Liver (tissue), 9 donors: ENCODE results near the gene FZR1. TPM values are rescaled to one million over a fixed set of nuclear protein-coding genes. Genes with fewer than 3 reads are reported as not detected.

Source experiments
- DNase-seq: peaks from one replicate; pipeline ENCODE4 v3.0.0-alpha.2; 2017; ENCODE audit warnings: low spot score
- H3K27ac ChIP-seq, 2 donors: one replicate each; pipeline ENCODE4 v1.7.0; 2013; ENCODE audit warnings: inconsistent platforms in 2 of 2, low read length in 2 of 2, control low read depth in 1 of 2, low read depth in 1 of 2, mild to moderate bottlenecking in 1 of 2
- H3K27me3 ChIP-seq, 4 donors: one replicate each; pipeline versions ENCODE4 v1.6.1 to v1.7.0; 2013; ENCODE audit warnings: low read length in 3 of 4, inconsistent platforms in 1 of 4, mild to moderate bottlenecking in 1 of 4, moderate library complexity in 1 of 4; ENCODE audit not compliant: control insufficient read depth in 4 of 4, insufficient read depth in 4 of 4
- H3K36me3 ChIP-seq, 4 donors: one replicate each; pipeline versions ENCODE4 v1.6.1 to v1.7.0; 2013; ENCODE audit warnings: low read length in 3 of 4, mild to moderate bottlenecking in 3 of 4, low read depth in 1 of 4, moderate library complexity in 1 of 4; ENCODE audit not compliant: control insufficient read depth in 4 of 4, insufficient read depth in 3 of 4
- H3K4me1 ChIP-seq, 4 donors: one replicate each; pipeline versions ENCODE4 v1.6.1 to v1.7.0; 2013; ENCODE audit warnings: low read length in 3 of 4, mild to moderate bottlenecking in 3 of 4, moderate library complexity in 1 of 4; ENCODE audit not compliant: control insufficient read depth in 4 of 4, insufficient read depth in 4 of 4
- H3K4me3 ChIP-seq, 3 donors: one replicate each; pipeline versions ENCODE4 v1.6.1 to v1.7.0; 2013; ENCODE audit warnings: low read length in 3 of 3, control low read depth in 1 of 3, low read depth in 1 of 3, mild to moderate bottlenecking in 1 of 3
- H3K9ac ChIP-seq, 2 donors: one replicate each; pipeline ENCODE4 v1.7.0; 2013; ENCODE audit warnings: low read length in 2 of 2, mild to moderate bottlenecking in 2 of 2, moderate library complexity in 2 of 2, control low read depth in 1 of 2, low read depth in 1 of 2
- H3K9me3 ChIP-seq, 4 donors: one replicate each; pipeline versions ENCODE4 v1.6.1 to v1.7.0; 2013; ENCODE audit warnings: low read length in 3 of 4; ENCODE audit not compliant: control insufficient read depth in 4 of 4
- EGR1 ChIP-seq, 2 donors: IDR thresholded peaks; 2 replicates each; pipeline ENCODE4 v1.6.1; 2016 to 2018; ENCODE audit warnings: antibody characterized with exemption in 2 of 2, low read depth in 2 of 2
- GABPA ChIP-seq, 2 donors: IDR thresholded peaks in 1 of 2; conservative IDR thresholded peaks in 1 of 2; 2 replicates each; pipeline ENCODE4 v1.6.1; 2016; ENCODE audit warnings: antibody characterized with exemption in 2 of 2, mild to moderate bottlenecking in 1 of 2, moderate library complexity in 1 of 2
- HNF4A ChIP-seq, 2 donors: conservative IDR thresholded peaks; 2 replicates each; pipeline ENCODE4 v1.6.1; 2016; ENCODE audit warnings: antibody characterized with exemption in 2 of 2, mild to moderate bottlenecking in 2 of 2
- HNF4G ChIP-seq: IDR thresholded peaks from 2 replicates; pipeline ENCODE4 v1.6.1; 2016; ENCODE audit warnings: antibody characterized with exemption
- JUND ChIP-seq, 2 donors: IDR thresholded peaks; 2 replicates each; pipeline ENCODE4 v1.6.1; 2016; ENCODE audit warnings: antibody characterized with exemption in 2 of 2
- NR2F2 ChIP-seq: IDR thresholded peaks from 2 replicates; pipeline ENCODE4 v1.6.1; 2016; ENCODE audit warnings: antibody characterized with exemption
- RXRA ChIP-seq, 2 donors: IDR thresholded peaks; 2 replicates each; pipeline ENCODE4 v1.6.1; 2017 to 2018; ENCODE audit warnings: antibody characterized with exemption in 2 of 2, mild to moderate bottlenecking in 1 of 2
- YY1 ChIP-seq: IDR thresholded peaks from 2 replicates; pipeline ENCODE4 v1.6.1; 2016; ENCODE audit warnings: antibody characterized with exemption, mild to moderate bottlenecking
- WGBS: extraction: QIAGEN DNeasy Blood & Tissue Kit; methylation state at CpG from one replicate; pipeline ENCODE4 v1.1.7; 2013; 5-methylcytosine and 5-hydroxymethylcytosine counted together
- polyA plus RNA-seq, 2 donors: library from polyadenylated mRNA; stranded (reverse) in 1 of 2; unstranded in 1 of 2; fragments of 200-250 nt in 1 of 2; fragments of >200 nt in 1 of 2; fragmentation: Nextera tagmentation in 1 of 2; extraction: Ambion mirVana in 1 of 2; gene quantifications; one replicate each; pipeline versions ENCODE4 v1.2.1 to v1.2.3, GENCODE V29; 2013 to 2015
- total RNA-seq, 2 donors: library from RNA; depleted of rRNA; stranded (reverse); fragments of >200 nt; gene quantifications; one replicate each; pipeline ENCODE4 v1.2.3, GENCODE V29; 2014
- TF ChIP-seq, protein P1 (sequence below): IDR thresholded peaks from 2 replicates; pipeline ENCODE4 v1.6.1; 2016; ENCODE audit warnings: antibody characterized with exemption
- TF ChIP-seq, protein P2 (sequence below): IDR thresholded peaks from 2 replicates; pipeline ENCODE4 v1.6.1; 2016; ENCODE audit warnings: antibody characterized with exemption, mild to moderate bottlenecking
- TF ChIP-seq, protein P3 (sequence below): IDR thresholded peaks from 2 replicates; pipeline ENCODE4 v1.6.1; 2016; ENCODE audit warnings: antibody characterized with exemption
- TF ChIP-seq, protein P4 (sequence below): fragments of 150-350 bp; IDR thresholded peaks from 2 replicates; pipeline ENCODE4 v1.5.1; 2017; ENCODE audit warnings: improper control_type of control experiment, low read depth, low read length; ENCODE audit not compliant: missing input control
- TF ChIP-seq, protein P5 (sequence below): IDR thresholded peaks from 2 replicates; pipeline ENCODE4 v1.6.1; 2016; ENCODE audit warnings: antibody characterized with exemption
- donor health status: healthy.
- donor health status: healthy.
- donor health status: healthy.
- donor health status: healthy.
- donor health status: healthy.

FZR1 gene
- total and polyA plus RNA-seq, 4 donors = 17.0 to 27.3 (median 20.3) TPM

DNA sequence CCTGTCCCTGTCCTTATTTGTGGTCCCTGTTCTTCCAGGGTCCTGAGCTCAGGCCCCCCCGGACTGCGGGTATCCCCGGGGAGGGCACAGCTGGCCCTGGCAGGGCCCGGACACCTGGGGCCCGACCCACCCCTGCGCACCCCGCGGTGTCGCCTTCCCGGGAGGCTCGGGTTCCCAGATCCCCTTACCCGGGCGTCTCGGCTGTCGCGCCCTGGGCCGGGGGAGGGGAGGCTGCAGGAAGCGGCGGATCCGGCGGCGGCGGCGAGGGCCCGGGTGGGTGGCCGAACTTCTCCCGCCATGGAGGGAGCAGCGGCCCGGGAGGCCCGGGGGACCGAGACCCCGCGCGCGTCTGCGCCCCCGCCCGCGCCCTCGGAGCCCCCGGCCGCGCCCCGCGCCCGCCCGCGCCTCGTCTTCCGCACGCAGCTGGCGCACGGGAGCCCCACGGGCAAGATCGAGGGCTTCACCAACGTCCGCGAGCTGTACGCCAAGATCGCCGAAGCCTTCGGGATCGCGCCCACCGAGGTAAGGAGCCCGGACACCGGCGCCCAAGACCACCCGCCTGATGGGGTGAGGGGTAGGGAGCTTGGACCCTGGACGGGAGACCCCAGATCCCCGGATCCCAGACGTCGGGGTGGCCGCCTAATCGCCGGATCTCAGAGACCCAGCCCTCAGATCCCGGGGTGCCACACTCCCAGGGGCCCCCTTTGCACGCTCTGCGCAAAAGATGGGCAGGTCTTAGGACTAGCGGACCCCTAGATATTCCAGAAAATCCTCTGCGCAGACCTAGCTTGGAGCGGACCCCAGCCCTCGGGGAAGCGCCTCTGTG, 79.4 kb downstream of the FZR1 start, which contains the start of gene GIPC3:
TSS of gene GIPC3 (plus strand) at position 178 of the 826 bp plus-strand sequence. CDS start at position 298, 120 bp downstream.
- H3K9ac ChIP-seq = no peak within 1 kb of the TSS
- TF ChIP-seq, protein P1, sequence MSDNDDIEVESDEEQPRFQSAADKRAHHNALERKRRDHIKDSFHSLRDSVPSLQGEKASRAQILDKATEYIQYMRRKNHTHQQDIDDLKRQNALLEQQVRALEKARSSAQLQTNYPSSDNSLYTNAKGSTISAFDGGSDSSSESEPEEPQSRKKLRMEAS = no peak
- TF ChIP-seq NR2F2 (no peak), RXRA (IDR thresholded peaks at IDR 0.05) (no peak), JUND (IDR thresholded peaks at IDR 0.05) (no peak), HNF4G (no peak), HNF4A (conservative IDR thresholded peaks at IDR 0.05) (no peak), YY1 (no peak), EGR1 (IDR thresholded peaks at IDR 0.05; ENCODE audit: low read depth in 2 of 2) (no peak), GABPA (IDR thresholded peaks at IDR 0.05 in 1 of 2, conservative IDR thresholded peaks at IDR 0.05 in 1 of 2) (no peak)
- TF ChIP-seq, protein P2, sequence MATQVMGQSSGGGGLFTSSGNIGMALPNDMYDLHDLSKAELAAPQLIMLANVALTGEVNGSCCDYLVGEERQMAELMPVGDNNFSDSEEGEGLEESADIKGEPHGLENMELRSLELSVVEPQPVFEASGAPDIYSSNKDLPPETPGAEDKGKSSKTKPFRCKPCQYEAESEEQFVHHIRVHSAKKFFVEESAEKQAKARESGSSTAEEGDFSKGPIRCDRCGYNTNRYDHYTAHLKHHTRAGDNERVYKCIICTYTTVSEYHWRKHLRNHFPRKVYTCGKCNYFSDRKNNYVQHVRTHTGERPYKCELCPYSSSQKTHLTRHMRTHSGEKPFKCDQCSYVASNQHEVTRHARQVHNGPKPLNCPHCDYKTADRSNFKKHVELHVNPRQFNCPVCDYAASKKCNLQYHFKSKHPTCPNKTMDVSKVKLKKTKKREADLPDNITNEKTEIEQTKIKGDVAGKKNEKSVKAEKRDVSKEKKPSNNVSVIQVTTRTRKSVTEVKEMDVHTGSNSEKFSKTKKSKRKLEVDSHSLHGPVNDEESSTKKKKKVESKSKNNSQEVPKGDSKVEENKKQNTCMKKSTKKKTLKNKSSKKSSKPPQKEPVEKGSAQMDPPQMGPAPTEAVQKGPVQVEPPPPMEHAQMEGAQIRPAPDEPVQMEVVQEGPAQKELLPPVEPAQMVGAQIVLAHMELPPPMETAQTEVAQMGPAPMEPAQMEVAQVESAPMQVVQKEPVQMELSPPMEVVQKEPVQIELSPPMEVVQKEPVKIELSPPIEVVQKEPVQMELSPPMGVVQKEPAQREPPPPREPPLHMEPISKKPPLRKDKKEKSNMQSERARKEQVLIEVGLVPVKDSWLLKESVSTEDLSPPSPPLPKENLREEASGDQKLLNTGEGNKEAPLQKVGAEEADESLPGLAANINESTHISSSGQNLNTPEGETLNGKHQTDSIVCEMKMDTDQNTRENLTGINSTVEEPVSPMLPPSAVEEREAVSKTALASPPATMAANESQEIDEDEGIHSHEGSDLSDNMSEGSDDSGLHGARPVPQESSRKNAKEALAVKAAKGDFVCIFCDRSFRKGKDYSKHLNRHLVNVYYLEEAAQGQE = no peak
- TF ChIP-seq, protein P3, sequence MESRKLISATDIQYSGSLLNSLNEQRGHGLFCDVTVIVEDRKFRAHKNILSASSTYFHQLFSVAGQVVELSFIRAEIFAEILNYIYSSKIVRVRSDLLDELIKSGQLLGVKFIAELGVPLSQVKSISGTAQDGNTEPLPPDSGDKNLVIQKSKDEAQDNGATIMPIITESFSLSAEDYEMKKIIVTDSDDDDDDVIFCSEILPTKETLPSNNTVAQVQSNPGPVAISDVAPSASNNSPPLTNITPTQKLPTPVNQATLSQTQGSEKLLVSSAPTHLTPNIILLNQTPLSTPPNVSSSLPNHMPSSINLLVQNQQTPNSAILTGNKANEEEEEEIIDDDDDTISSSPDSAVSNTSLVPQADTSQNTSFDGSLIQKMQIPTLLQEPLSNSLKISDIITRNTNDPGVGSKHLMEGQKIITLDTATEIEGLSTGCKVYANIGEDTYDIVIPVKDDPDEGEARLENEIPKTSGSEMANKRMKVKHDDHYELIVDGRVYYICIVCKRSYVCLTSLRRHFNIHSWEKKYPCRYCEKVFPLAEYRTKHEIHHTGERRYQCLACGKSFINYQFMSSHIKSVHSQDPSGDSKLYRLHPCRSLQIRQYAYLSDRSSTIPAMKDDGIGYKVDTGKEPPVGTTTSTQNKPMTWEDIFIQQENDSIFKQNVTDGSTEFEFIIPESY = no peak
- TF ChIP-seq, protein P4, sequence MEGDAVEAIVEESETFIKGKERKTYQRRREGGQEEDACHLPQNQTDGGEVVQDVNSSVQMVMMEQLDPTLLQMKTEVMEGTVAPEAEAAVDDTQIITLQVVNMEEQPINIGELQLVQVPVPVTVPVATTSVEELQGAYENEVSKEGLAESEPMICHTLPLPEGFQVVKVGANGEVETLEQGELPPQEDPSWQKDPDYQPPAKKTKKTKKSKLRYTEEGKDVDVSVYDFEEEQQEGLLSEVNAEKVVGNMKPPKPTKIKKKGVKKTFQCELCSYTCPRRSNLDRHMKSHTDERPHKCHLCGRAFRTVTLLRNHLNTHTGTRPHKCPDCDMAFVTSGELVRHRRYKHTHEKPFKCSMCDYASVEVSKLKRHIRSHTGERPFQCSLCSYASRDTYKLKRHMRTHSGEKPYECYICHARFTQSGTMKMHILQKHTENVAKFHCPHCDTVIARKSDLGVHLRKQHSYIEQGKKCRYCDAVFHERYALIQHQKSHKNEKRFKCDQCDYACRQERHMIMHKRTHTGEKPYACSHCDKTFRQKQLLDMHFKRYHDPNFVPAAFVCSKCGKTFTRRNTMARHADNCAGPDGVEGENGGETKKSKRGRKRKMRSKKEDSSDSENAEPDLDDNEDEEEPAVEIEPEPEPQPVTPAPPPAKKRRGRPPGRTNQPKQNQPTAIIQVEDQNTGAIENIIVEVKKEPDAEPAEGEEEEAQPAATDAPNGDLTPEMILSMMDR = no peak
- TF ChIP-seq, protein P5, sequence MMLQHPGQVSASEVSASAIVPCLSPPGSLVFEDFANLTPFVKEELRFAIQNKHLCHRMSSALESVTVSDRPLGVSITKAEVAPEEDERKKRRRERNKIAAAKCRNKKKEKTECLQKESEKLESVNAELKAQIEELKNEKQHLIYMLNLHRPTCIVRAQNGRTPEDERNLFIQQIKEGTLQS = no peak
- no peak for DNase-seq
- no peaks in the 10 kb centered on the region for H3K9me3 ChIP-seq
- H3K36me3 ChIP-seq = no peaks in the 10 kb centered on the region
- H3K4me3 ChIP-seq = peak within 1 kb of the TSS in 1 of 3 donors; percentile 43
- H3K27me3 ChIP-seq = no peaks in the 10 kb centered on the region
- H3K27ac ChIP-seq = no peak within 1 kb of the TSS
- H3K4me1 ChIP-seq = no peaks in the 10 kb centered on the region
- WGBS = 7% methylated on average over 84 of the region's 84 CpGs
